SK-N-MC (cell line): ENCODE data around the gene SEPTIN2.

ENCODE experiments used
- EZH2 ChIP-seq: fragments of 200-600 bp; sonication (generic); IDR thresholded peaks from one replicate; pipeline ENCODE4 v1.6.1; 2017; ENCODE audit warnings: antibody characterized with exemption
- FOXP2 ChIP-seq: optimal IDR thresholded peaks from 2 replicates; pipeline ENCODE3; 2011; ENCODE audit warnings: mild to moderate bottlenecking, moderate library complexity; ENCODE audit not compliant: insufficient read depth; ENCODE audit errors: extremely low read length, control extremely low read depth

DNA sequence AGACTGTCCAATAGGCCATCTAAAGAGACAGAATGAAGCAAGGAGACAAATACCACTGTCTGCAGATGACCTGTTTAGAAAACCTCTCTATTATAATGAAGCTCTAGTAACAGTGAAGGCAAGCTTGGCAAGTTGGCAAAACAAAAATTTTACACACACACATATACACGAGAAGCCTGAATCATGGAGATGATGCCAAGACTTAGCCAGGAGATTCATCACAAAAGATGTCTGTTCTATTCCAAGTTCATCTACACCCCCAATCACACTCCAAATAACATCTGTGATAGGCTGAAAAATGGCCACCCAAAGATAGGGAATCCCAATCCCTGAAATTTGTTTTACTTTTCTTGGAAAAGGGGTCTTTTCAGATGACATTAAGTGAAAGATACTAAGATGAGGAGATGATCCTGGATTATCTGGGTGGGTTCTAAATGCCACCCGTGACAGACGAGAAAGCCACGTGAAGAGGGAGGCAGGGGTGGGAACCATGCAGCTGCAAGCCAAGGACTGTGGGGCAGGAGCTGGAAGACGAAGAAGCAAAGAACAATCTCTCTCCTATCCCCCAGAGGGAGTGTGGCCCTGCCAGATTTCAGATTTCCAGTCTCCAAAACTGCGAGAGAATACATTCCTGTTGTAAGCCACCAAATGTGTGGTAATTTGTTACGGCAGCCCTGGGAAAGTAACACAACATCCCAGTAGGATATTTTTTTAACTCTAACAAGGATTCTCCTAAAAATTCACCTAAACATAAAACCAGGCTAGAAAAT, 20.2 kb upstream of the SEPTIN2 start:
- TF ChIP-seq FOXP2 (no peak), EZH2 (no peak)
